HTR-8/SVneo (cell line): ENCODE measurements around the gene YWHAE.
"Not testable (repeated sequence)": the region's sequence is repeated elsewhere in the genome, so short reads cannot be mapped to it uniquely, and the experiment has no call there.

Experiments used
- DNase-seq: peaks from one replicate; pipeline ENCODE4 v3.0.0; 2011; ENCODE audit warnings: low spot score, mixed read lengths; ENCODE audit not compliant: insufficient read length
- FAIRE-seq: peaks from 2 replicates; lab custom pipeline; 2011; peaks lifted over from hg19 to GRCh38; lab: Jason Lieb, UNC

The YWHAE gene

GRCh38 chr17:1344521-1344920, 55.5 kb downstream of the YWHAE start:
- DNase-seq: no peak
- no peak for FAIRE-seq

GRCh38 chr17:1343554-1343953, 56.5 kb downstream of the YWHAE start:
- DNase-seq: no peak
- FAIRE-seq: no peak

- DNase-seq: no peak
- FAIRE-seq: no peak
Observed at GRCh38 chr17:1340371-1340770, 59.7 kb downstream of the YWHAE start.

GRCh38 chr17:1331708-1332107, 68.3 kb downstream of the YWHAE start:
- DNase-seq (no peak), FAIRE-seq (no peak)

GRCh38 chr17:1329745-1330343, 70.2 kb downstream of the YWHAE start:
- FAIRE-seq (no peak), DNase-seq (no peak)

- DNase-seq (no peak), FAIRE-seq (no peak)
Observed at GRCh38 chr17:1328437-1328836, 71.6 kb downstream of the YWHAE start.

GRCh38 chr17:1325766-1326165, 74.3 kb downstream of the YWHAE start:
- no peak for FAIRE-seq
- no peak for DNase-seq

GRCh38 chr17:1324201-1324771, 75.7 kb downstream of the YWHAE start:
- no peak for DNase-seq

GRCh38 chr17:1323336-1323735, 76.7 kb downstream of the YWHAE start:
- FAIRE-seq (no peak), DNase-seq (no peak)

More at GRCh38 chr17:1324201-1324771, 75.7 kb downstream of the YWHAE start:
- FAIRE-seq: no peak

- FAIRE-seq: no peak
Observed at GRCh38 chr17:1322480-1322879, 77.5 kb downstream of the YWHAE start.

GRCh38 chr17:1322014-1322428, 78.0 kb downstream of the YWHAE start:
- FAIRE-seq (no peak), DNase-seq (no peak)

More at GRCh38 chr17:1322480-1322879, 77.5 kb downstream of the YWHAE start:
- DNase-seq: no peak

GRCh38 chr17:1315891-1316403, 84.1 kb downstream of the YWHAE start:
- DNase-seq (no peak), FAIRE-seq (no peak)

- FAIRE-seq: no peak
Observed at GRCh38 chr17:1315409-1315808, 84.6 kb downstream of the YWHAE start.

GRCh38 chr17:1313270-1314005, 86.6 kb downstream of the YWHAE start:
- no peak for DNase-seq
- FAIRE-seq: no peak

More at GRCh38 chr17:1315409-1315808, 84.6 kb downstream of the YWHAE start:
- DNase-seq: no peak

GRCh38 chr17:1312261-1312870, 87.7 kb downstream of the YWHAE start:
- FAIRE-seq: no peak

GRCh38 chr17:1307829-1308228, 92.2 kb downstream of the YWHAE start:
- DNase-seq, FAIRE-seq: not testable (repeated sequence)

More at GRCh38 chr17:1312261-1312870, 87.7 kb downstream of the YWHAE start:
- DNase-seq: no peak

- DNase-seq (no peak), FAIRE-seq (no peak)
Observed at GRCh38 chr17:1304962-1305563, 95.0 kb downstream of the YWHAE start.

- DNase-seq (no peak), FAIRE-seq (no peak)
Observed at GRCh38 chr17:1304522-1304921, 95.5 kb downstream of the YWHAE start.

GRCh38 chr17:1302761-1303160, 97.3 kb downstream of the YWHAE start:
- DNase-seq (no peak), FAIRE-seq (no peak)

- FAIRE-seq (no peak), DNase-seq (no peak)
Observed at GRCh38 chr17:1301546-1301945, 98.5 kb downstream of the YWHAE start.
